Fibroblast of skin of right quadriceps (primary cell): ENCODE data around the gene PITX1.

Experiments
- DNase-seq: peaks from one replicate; pipeline ENCODE4 v3.0.0-alpha.2; 2013

Gene PITX1

GRCh38 chr5:135027697-135028615 is 6.1 kb downstream of the PITX1 start:
- DNase-seq, result no peak

- no peak for DNase-seq
These were observed 6.7 kb downstream of the PITX1 start for GRCh38 chr5:135027266-135027696.

GRCh38 chr5:135026645-135027265 is 7.3 kb downstream of the PITX1 start:
- no peak for DNase-seq

GRCh38 chr5:135025730-135026644 is 8.0 kb downstream of the PITX1 start:
- DNase-seq, result no peak

GRCh38 chr5:135024956-135025729 is 8.9 kb downstream of the PITX1 start:
- no peak for DNase-seq

- DNase-seq, result no peak
These were observed 13.7 kb downstream of the PITX1 start for GRCh38 chr5:135020111-135020895.

GRCh38 chr5:135019314-135019713 is 14.7 kb downstream of the PITX1 start:
- no peak for DNase-seq

- no peak for DNase-seq
These were observed 15.6 kb downstream of the PITX1 start for GRCh38 chr5:135018457-135018856.

GRCh38 chr5:135016861-135017290 is 17.2 kb downstream of the PITX1 start:
- no peak for DNase-seq

- DNase-seq, result no peak
These were observed 18.1 kb downstream of the PITX1 start for GRCh38 chr5:135015942-135016341.

- no peak for DNase-seq
These were observed 20.0 kb downstream of the PITX1 start for GRCh38 chr5:135013947-135014570.

- no peak for DNase-seq
These were observed 20.6 kb downstream of the PITX1 start for GRCh38 chr5:135013445-135013844.

GRCh38 chr5:135012951-135013391 is 21.1 kb downstream of the PITX1 start:
- DNase-seq, result no peak

GRCh38 chr5:135012033-135012588 is 21.9 kb downstream of the PITX1 start:
- no peak for DNase-seq

GRCh38 chr5:135011355-135012032 is 22.5 kb downstream of the PITX1 start:
- no peak for DNase-seq

- no peak for DNase-seq
These were observed 23.3 kb downstream of the PITX1 start for GRCh38 chr5:135010502-135011354.

- no peak for DNase-seq
These were observed 24.1 kb downstream of the PITX1 start for GRCh38 chr5:135009736-135010501.
